Breast epithelium (tissue), 3 donors: ENCODE data around the gene SUMF1.

Experiments used
- POLR2A ChIP-seq: fragments of 450-650 bp; IDR thresholded peaks from one replicate; pipeline ENCODE4 v1.6.1; 2016; ENCODE audit warnings: antibody characterized with exemption, mild to moderate bottlenecking, moderate library complexity
- TF ChIP-seq, protein P1 (sequence below), 3 donors: fragments of 450-650 bp; IDR thresholded peaks; one replicate each; pipeline ENCODE4 v1.5.1; 2016 to 2017; ENCODE audit warnings: antibody characterized with exemption in 3 of 3, mild to moderate bottlenecking in 3 of 3, moderate library complexity in 3 of 3

GRCh38 chr3:4392992-4393391 is 74.1 kb downstream of the SUMF1 start:
- no peak for TF ChIP-seq POLR2A
- TF ChIP-seq, protein P1, sequence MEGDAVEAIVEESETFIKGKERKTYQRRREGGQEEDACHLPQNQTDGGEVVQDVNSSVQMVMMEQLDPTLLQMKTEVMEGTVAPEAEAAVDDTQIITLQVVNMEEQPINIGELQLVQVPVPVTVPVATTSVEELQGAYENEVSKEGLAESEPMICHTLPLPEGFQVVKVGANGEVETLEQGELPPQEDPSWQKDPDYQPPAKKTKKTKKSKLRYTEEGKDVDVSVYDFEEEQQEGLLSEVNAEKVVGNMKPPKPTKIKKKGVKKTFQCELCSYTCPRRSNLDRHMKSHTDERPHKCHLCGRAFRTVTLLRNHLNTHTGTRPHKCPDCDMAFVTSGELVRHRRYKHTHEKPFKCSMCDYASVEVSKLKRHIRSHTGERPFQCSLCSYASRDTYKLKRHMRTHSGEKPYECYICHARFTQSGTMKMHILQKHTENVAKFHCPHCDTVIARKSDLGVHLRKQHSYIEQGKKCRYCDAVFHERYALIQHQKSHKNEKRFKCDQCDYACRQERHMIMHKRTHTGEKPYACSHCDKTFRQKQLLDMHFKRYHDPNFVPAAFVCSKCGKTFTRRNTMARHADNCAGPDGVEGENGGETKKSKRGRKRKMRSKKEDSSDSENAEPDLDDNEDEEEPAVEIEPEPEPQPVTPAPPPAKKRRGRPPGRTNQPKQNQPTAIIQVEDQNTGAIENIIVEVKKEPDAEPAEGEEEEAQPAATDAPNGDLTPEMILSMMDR (IDR thresholded peaks at IDR 0.05) = no peak
